ENCODE results near the gene PFDN5.

DNA sequence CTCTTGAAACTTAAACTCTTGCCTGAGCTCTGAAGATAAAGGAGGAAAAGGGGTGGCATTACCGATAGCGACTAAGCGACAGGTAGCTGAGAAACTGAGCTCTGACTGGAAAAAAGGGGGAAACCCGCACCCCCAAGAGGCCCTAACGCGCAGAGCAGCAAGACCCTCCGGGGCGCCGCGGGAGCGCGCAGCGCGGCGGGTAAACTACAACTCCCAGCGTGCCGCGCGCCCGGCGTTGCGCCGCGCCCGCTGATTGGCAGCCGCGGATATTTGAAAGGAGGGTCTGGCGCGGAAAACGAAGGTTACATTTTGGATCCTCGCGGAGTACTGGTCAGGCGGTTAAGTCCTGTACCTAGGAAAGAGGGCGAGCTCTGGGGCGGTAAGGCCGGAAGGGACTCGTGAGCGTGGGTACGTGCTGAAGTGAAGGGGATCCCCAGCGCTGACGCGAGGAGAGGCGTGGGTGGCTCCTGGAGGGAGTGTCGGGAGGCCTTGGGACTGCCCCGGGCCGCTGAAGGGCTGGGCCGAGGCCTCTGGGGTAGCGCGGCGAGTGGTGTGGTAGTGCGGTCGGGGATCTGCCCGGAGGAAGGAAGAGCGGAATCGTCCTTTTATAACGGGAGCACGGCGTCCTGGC, 27.2 kb upstream of the PFDN5 start, which contains the start of gene ESPL1:
- TF ChIP-seq, protein P1, sequence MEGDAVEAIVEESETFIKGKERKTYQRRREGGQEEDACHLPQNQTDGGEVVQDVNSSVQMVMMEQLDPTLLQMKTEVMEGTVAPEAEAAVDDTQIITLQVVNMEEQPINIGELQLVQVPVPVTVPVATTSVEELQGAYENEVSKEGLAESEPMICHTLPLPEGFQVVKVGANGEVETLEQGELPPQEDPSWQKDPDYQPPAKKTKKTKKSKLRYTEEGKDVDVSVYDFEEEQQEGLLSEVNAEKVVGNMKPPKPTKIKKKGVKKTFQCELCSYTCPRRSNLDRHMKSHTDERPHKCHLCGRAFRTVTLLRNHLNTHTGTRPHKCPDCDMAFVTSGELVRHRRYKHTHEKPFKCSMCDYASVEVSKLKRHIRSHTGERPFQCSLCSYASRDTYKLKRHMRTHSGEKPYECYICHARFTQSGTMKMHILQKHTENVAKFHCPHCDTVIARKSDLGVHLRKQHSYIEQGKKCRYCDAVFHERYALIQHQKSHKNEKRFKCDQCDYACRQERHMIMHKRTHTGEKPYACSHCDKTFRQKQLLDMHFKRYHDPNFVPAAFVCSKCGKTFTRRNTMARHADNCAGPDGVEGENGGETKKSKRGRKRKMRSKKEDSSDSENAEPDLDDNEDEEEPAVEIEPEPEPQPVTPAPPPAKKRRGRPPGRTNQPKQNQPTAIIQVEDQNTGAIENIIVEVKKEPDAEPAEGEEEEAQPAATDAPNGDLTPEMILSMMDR (IDR thresholded peaks at IDR 0.05), result peak in 4 of 7 experiments; percentile 32 to 38 (median 34)
- peak in 2 of 3 donors; percentile 14 to 17 for TF ChIP-seq POLR2A (IDR thresholded peaks at IDR 0.05)
